Left renal cortex interstitium (tissue), 4 donors: ENCODE results near the gene ARHGAP4. TPM values are rescaled to one million over a fixed set of nuclear protein-coding genes. Genes with fewer than 3 reads are reported as not detected.

Source experiments
- DNase-seq, 4 donors: peaks; one replicate each; pipeline ENCODE4 v3.0.0-alpha.2; 2013; ENCODE audit warnings: low read depth in 4 of 4, low spot score in 2 of 4, missing footprints in 1 of 4
- polyA plus RNA-seq, 4 donors: library from polyadenylated mRNA; unstranded; fragments of 120-200 nt; gene quantifications; one replicate each; pipeline ENCODE4 v1.2.1, GENCODE V29; 2013; ENCODE audit not compliant: insufficient read length in 4 of 4

The ARHGAP4 gene
- polyA plus RNA-seq, 4 donors = 19.0 to 48.5 (median 36.0) TPM

GRCh38 chrX:153885208-153885787, 40.8 kb downstream of the ARHGAP4 start:
- no peak for DNase-seq

GRCh38 chrX:153884590-153884989, 41.5 kb downstream of the ARHGAP4 start:
- no peak for DNase-seq

- no peak for DNase-seq
Measured at GRCh38 chrX:153884136-153884535, 41.9 kb downstream of the ARHGAP4 start.

- no peak for DNase-seq
Measured at GRCh38 chrX:153883163-153883843, 42.8 kb downstream of the ARHGAP4 start.

GRCh38 chrX:153882557-153882956, 43.5 kb downstream of the ARHGAP4 start:
- no peak for DNase-seq

GRCh38 chrX:153882086-153882498, 44.0 kb downstream of the ARHGAP4 start:
- DNase-seq = no peak

GRCh38 chrX:153881281-153881680, 44.8 kb downstream of the ARHGAP4 start:
- DNase-seq = no peak

- DNase-seq = no peak
Measured at GRCh38 chrX:153880440-153880815, 45.6 kb downstream of the ARHGAP4 start.

GRCh38 chrX:153879741-153880439, 46.2 kb downstream of the ARHGAP4 start:
- no peak for DNase-seq

- no peak for DNase-seq
Measured at GRCh38 chrX:153878969-153879653, 47.0 kb downstream of the ARHGAP4 start.

GRCh38 chrX:153878345-153878744, 47.7 kb downstream of the ARHGAP4 start:
- DNase-seq = no peak

GRCh38 chrX:153877571-153878261, 48.3 kb downstream of the ARHGAP4 start:
- DNase-seq = no peak

GRCh38 chrX:153876112-153876491, 50.0 kb downstream of the ARHGAP4 start:
- no peak for DNase-seq

GRCh38 chrX:153875391-153876111, 50.5 kb downstream of the ARHGAP4 start:
- DNase-seq = peak in 2 of 4 donors; percentile 24 to 31

- DNase-seq = no peak
Measured at GRCh38 chrX:153874366-153875125, 51.5 kb downstream of the ARHGAP4 start.

GRCh38 chrX:153874085-153874365, 52.0 kb downstream of the ARHGAP4 start:
- no peak for DNase-seq

GRCh38 chrX:153873282-153874084, 52.6 kb downstream of the ARHGAP4 start:
- no peak for DNase-seq

- DNase-seq = no peak
Measured at GRCh38 chrX:153871946-153872878, 53.9 kb downstream of the ARHGAP4 start.
